Lower leg skin (tissue), 4 donors: ENCODE results near the gene PLCD3. TPM values are rescaled to one million over a fixed set of nuclear protein-coding genes. Genes with fewer than 3 reads are reported as not detected.
A peak's percentile ranks its signal among the peaks of the same experiment; 100 is the strongest.

Experiments
- DNase-seq, 2 donors: peaks; one replicate each; pipeline ENCODE4 v3.0.0-alpha.2; 2019; ENCODE audit warnings: low spot score in 2 of 2
- H3K4me3 ChIP-seq: fragments of 200-600 bp; sonication (generic); 2 replicates; pipeline ENCODE4 v1.5.1; 2017; ENCODE audit warnings: mild to moderate bottlenecking, low read depth; ENCODE audit not compliant: poor library complexity, severe bottlenecking
- CTCF ChIP-seq, 3 donors: fragments of 450-650 bp; IDR thresholded peaks; one replicate each; pipeline ENCODE4 v1.5.1; 2016; ENCODE audit warnings: antibody characterized with exemption in 3 of 3, mild to moderate bottlenecking in 3 of 3, moderate library complexity in 2 of 3
- POLR2A ChIP-seq, 2 donors: fragments of 450-650 bp; IDR thresholded peaks; one replicate each; pipeline ENCODE4 v1.6.1; 2016 to 2017; ENCODE audit warnings: antibody characterized with exemption in 2 of 2, mild to moderate bottlenecking in 1 of 2, moderate library complexity in 1 of 2
- WGBS, 2 donors: methylation state at CpG; one replicate each; pipeline ENCODE4 v1.1.5; 2018; 5-methylcytosine and 5-hydroxymethylcytosine counted together
- intact Hi-C: fragments of 100-400 bp; cut with DNase I; formaldehyde crosslinking; loops from one replicate; pipeline ENCODE4 v1.15.0; 2023; ENCODE audit warnings: low total_unique reads
- total RNA-seq, 4 donors: library from RNA; depleted of rRNA; stranded (reverse); fragments of >200 nt; gene quantifications; one replicate each; pipeline ENCODE4 v1.1.0, GENCODE V29; 2016

The PLCD3 gene
- total RNA-seq, 4 donors from 2014 or later, result 65.7 to 180 (median 105) TPM

- 62 to 65% methylated on average over 9 of the region's 9 CpGs for WGBS, 2 donors
- H3K4me3 ChIP-seq, result no peak overlapping the region
- TF ChIP-seq POLR2A (IDR thresholded peaks at IDR 0.05) (no peak), CTCF (IDR thresholded peaks at IDR 0.05) (no peak)
- intact Hi-C loops, result no loop called here
- DNase-seq, result peak in 1 of 2 donors; percentile 89
Measured at GRCh38 chr17:45162025-45162687, 29.8 kb upstream of the PLCD3 start.

- intact Hi-C loops, result no loop called here
- DNase-seq, result peak; percentile 100
- TF ChIP-seq POLR2A (IDR thresholded peaks at IDR 0.05) (peak in 1 of 2 donors; percentile 96), CTCF (IDR thresholded peaks at IDR 0.05) (no peak)
- peak within 1 kb of the TSS; percentile 77 for H3K4me3 ChIP-seq
- WGBS, 2 donors, result 0 to 1% methylated on average over 45 to 53 of the region's 53 CpGs
Measured at GRCh38 chr17:45161288-45162024, 29.1 kb upstream of the PLCD3 start, which contains the start of gene HEXIM2. HEXIM2 (plus strand) TSS chr17:45161875; CDS start chr17:45162794, 919 bp downstream.

- intact Hi-C loops, result no loop called here
- 0% methylated on average over 43 of the region's 48 CpGs for WGBS, 2 donors
- peak overlapping the region; percentile 77 for H3K4me3 ChIP-seq
- DNase-seq, result peak; percentile 56 to 94
- no peak for TF ChIP-seq CTCF (IDR thresholded peaks at IDR 0.05)
- TF ChIP-seq POLR2A (IDR thresholded peaks at IDR 0.05), result no peak
Measured at GRCh38 chr17:45160447-45161287, 28.4 kb upstream of the PLCD3 start.

- H3K4me3 ChIP-seq, result no peak overlapping the region
- no peak for DNase-seq
- TF ChIP-seq POLR2A (IDR thresholded peaks at IDR 0.05), result no peak
- no peak for TF ChIP-seq CTCF (IDR thresholded peaks at IDR 0.05)
- intact Hi-C loops, result no loop called here
- 92 to 93% methylated on average over 3 of the region's 3 CpGs for WGBS, 2 donors
Measured at GRCh38 chr17:45156242-45156641, 23.9 kb upstream of the PLCD3 start.

- H3K4me3 ChIP-seq, result no peak overlapping the region
- intact Hi-C loops, result no loop called here
- 93 to 98% methylated on average over 2 of the region's 2 CpGs for WGBS, 2 donors
- no peak for TF ChIP-seq POLR2A (IDR thresholded peaks at IDR 0.05)
- no peak for TF ChIP-seq CTCF (IDR thresholded peaks at IDR 0.05)
- no peak for DNase-seq
Measured at GRCh38 chr17:45155483-45155882, 23.2 kb upstream of the PLCD3 start.
